GM19438 (cell line): ENCODE results near the gene NAGK.
"Not testable (repeated sequence)": the region's sequence is repeated elsewhere in the genome, so short reads cannot be mapped to it uniquely, and the experiment has no call there.

ENCODE experiments used
- ATAC-seq: cut with Tn5 transposase; IDR thresholded peaks from one replicate; pipeline ENCODE4 v1.9.1; 2021; ENCODE audit warnings: low read depth; ENCODE audit not compliant: unreplicated experiment

Gene NAGK

DNA sequence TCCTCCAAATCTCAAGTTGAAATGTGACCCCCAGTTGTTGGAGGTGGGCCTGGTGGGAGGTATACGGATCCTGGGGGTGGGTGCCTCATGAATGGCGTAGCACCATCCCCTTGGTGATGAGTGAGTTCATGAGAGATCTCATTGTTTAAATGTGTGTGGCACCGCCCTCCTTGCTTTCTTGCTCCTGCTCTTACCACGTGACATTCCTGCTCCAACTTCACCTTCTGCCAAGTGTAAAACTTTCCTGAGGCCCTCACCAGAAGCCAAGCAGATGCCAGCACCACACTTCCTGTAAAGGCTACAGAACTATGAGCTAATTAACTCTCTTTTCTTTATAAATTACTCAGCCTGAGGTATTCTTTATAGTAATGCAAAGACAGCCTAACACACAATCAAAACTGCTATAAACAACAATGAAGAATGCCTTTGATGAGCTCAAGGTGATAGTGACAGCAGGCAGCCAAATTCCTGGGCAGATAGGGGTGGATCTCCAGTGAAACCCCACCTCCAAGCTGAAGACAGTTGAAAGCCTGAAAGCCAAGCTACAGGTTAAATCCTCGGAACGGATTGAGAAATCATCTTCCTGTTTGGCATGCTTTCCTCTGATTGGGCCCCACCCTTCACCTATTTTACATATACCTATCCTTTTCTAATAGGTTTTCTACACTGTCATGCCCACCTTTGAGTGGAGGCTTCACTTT lies 34.7 kb downstream of the NAGK start:
- no peak for ATAC-seq

DNA sequence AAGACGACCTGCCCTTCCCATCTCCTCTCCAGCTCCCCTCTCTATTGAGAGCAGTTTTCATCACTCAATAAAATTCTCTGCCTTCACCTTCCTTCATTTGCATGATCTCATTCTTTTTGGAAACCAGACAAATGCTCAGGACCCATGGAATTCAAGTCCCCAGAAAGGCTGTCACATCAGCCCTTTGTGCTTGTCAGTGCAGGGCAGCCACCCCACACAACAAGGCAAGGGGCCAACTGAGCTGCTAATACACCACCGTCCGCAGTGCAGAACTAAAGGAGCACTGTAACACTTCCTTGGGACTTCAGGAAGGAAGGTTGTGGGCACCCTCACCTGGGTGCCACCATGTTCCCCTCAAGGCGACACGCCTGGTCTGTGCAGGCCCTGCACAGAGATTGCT lies 35.4 kb downstream of the NAGK start:
- no peak for ATAC-seq

DNA sequence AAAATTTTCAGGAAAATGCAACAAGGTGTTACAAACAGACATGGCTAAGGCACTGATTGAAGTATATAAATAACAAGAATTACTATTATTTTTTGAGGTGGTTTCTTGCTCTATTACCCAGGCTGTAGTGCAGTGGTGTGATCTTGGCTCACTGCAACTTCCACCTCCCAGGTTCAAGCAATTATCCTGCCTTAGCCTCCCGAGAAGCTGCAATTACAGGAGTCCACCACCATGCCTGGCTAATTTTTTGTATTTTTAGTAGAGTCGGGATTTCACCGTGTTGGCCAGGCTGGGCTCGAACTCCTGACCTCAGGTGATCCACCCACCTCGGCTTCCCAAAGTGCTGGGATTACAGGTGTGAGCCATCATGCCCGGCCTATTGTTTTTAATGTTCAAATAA lies 38.0 kb downstream of the NAGK start:
- ATAC-seq, result not testable (repeated sequence)

DNA sequence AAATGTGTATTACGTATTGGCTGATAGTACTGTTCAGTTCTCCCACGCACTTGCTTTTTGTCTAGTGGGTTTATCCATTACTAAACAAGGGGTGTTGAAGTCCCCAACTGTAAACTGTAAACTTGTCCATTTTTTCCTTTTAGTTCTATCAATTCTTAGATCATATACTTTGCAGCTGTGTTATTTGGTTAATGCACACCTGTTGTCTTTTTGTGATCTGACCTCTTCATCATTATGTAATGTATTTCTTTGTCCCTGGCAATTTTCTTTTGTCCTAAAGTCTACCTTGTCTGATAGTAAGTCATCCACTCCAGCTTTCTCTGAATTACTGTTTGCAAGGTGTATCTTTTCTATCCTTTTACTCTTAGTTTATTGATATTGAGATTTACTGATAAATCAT lies 39.6 kb downstream of the NAGK start:
- no peak for ATAC-seq

DNA sequence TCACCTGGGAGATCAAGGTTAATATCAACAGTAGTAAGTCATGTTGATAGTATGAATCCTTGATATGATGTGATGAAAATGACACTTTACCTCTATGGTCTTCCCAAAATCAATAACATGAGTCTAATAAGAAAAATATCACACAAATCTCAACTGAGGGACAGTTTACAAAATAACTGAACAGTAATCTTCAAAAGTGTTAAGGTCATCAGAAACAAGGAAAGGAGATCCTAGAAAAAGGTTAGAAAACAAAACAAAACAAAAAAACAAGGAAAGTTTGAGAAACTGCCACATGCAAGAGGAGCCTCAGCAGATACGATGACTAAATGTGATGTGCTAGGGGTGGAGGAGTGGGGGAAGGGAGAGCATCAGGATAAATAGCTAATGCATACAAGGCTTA lies 45.4 kb downstream of the NAGK start:
- ATAC-seq, result no peak

DNA sequence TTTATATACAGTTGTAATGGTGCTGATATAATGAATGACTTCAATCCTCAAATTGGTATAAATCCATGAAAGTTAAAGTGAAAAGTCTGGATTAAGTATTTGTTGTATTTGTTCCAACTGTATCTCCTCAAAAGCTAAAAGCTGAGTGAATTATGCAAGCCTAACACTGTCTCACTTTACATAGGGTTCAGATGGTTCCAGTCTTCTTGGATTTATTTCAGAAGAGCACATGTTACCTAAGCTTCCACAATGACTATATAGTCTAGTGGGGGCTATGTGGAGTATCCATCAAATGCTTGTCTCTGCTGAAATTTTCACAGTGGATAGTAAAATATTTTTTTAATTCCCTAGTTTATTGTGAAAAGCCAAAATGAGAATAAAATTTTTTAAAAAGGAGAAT lies 48.6 kb downstream of the NAGK start:
- no peak for ATAC-seq

DNA sequence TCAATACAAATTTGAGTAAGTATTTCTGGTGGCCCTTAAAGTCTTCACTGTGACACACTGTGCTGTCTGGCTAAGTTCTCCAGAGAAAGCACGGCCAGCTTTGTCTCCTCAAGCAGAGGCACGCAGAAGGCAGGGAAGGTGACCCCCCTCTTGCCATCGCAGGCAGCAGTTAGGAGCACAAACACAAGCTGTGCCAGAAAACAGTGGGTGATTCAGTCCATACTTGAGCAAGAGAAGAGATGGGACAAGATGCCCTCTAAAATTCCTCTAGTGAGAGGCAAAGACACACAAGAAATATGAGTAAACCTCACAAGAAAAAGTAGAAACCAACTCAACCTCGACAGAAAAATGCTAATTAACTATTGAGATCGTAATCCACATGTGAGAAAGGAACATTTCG lies 51.7 kb downstream of the NAGK start:
- ATAC-seq, result no peak

DNA sequence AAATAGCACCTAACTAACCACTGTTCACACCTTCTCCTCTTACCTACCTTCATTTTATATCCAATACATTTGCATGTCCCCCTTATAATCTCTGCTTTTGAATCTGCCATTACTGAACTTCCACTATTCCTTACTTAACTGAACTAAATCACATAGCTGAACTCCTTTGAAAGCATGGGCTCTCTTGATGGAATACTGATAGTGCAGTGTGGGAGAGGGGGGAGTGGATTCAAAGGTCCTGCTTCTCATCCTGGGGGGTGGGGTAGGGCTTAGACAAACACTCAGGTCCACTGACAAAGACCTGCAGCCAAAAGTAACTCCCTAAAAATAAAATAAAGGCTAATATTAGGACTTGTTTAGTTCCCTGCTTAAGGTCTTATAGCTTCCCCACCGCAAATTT lies 53.0 kb downstream of the NAGK start:
- ATAC-seq, result no peak

DNA sequence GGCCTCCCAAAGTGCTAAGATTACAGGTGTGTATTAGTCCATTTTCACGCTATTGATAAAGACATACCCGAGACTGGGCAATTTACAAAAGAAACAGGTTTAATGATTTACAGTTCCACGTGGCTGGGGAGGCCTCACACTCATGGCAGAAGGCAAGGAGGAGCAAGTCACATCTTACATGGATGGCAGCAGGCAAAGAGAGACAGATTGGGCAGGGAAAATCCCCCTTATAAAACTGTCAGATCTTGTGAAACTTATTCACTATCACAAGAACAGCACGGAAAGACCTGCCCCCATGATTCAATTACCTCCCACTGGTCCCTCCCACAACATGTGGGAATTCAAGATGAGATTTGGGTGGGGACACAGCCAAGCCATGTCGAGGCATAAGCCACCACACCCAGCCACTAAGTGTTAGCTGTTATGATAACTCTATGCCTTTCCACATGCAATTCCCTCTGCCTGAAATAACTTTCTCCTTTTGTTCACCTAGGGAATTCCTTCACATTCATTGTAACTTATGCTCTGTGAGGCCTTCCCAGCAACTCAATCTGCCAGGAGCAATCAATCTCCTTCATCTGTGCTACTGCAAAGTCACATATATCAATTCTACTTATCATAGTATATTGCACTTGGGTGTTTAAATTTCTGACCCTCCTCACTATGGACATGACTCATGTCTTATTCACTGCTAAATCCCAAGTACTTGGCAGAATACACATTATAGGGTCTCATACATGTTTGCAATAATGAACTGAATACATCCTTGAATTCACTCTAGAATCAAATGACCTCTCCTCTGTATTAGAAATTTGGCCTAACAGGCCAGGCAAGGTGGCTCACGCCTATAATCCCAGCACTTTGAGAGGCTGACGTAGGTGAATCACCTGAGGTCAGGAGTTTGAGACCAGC lies 54.2 kb downstream of the NAGK start:
- no peak for ATAC-seq

DNA sequence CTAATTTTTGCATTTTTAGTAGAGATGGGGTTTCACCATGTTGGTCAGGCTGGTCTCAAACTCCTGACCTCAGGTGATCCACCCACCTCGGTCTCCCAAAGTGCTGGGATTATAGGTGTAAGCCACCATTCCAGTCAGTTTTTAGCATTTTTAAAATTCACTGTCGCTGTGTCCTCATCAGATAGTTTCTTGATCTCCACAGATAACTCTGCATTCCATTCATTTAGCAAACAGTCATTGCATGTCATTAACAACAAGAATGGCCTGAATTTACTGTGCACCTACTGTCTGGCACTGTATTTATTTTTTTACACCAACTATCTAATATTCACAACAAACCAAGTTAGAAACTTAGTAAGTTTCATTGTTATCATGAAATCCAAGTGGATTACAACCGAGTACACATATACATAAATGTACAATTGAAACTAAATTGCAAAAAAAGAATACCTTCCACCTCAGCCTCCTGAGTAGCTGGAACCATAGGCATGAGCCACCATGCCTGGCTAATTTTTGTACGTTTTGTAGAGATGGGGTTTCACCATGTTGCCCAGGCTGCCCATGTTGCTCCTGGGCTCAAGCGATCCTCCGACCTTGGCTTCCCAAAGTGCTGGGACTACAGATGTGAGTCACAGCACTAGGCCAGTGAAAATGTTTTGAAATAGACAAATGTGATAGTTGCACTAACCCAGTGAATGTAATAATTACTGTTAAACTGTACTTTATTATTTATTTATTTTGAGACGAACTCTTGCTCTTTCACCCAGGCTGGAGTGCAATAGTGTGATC lies 57.3 kb downstream of the NAGK start:
- ATAC-seq, result no peak

DNA sequence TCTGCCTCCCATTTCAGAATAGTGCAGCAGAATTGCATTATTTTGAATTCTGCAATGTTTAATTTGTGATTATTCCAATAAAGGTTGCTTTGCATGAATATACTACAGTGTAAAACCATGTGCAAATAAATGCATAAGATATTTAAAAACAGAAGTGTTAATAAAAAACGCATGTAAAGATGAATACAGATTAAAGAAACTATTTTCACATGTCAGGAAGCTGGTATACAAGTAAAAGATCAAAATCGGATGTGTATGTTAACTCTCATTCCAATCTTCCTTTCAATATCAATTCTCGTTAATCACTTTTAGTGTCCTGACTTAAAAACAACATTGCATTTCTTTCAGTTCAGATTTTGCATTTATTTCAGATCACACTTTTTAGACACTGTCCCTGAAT lies 58.5 kb downstream of the NAGK start:
- no peak for ATAC-seq
